ENCODE results near the gene RASA4B.

DNA sequence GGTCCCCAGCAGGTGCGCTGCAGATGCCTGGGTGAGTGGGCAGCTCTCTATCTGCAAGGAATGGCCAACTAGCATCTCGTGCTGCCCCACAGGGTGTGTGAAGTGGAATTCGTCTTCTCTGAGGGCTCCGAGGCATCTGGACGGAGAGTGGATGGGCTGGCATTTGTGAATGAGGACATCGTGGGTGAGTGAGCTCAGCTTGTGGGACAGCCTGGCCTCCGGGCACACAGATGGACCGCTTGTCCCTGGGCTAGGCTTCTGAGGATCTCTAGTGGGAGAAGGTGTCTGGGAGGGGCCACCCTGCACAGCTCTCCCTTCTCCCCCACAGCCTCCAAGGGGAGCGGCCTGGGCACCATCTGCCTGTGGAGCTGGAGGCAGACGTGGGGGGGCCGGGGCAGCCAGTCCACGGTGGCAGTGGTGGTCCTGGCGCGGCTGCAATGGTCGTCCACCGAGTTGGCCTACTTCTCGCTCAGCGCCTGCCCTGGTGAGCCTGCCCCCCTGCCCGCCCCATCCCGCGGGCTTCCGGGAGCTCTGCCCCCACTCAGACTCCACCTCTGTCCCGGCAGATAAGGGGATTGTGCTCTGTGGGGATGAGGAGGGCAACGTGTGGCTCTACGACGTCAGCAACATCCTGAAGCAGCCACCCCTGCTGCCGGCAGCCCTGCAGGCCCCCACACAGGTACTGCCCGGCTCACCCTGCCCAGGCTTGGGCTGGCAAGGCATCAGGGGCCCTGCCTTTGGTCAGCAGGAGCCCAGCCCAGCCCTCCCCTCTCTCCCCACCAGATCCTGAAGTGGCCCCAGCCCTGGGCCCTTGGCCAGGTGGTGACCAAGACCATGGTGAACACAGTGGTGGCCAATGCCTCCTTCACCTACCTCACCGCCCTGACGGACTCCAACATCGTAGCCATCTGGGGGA is 45.2 kb downstream of the RASA4B start:
- TF ChIP-seq, protein P1, sequence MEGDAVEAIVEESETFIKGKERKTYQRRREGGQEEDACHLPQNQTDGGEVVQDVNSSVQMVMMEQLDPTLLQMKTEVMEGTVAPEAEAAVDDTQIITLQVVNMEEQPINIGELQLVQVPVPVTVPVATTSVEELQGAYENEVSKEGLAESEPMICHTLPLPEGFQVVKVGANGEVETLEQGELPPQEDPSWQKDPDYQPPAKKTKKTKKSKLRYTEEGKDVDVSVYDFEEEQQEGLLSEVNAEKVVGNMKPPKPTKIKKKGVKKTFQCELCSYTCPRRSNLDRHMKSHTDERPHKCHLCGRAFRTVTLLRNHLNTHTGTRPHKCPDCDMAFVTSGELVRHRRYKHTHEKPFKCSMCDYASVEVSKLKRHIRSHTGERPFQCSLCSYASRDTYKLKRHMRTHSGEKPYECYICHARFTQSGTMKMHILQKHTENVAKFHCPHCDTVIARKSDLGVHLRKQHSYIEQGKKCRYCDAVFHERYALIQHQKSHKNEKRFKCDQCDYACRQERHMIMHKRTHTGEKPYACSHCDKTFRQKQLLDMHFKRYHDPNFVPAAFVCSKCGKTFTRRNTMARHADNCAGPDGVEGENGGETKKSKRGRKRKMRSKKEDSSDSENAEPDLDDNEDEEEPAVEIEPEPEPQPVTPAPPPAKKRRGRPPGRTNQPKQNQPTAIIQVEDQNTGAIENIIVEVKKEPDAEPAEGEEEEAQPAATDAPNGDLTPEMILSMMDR (IDR thresholded peaks at IDR 0.05): no peak
- no peak for TF ChIP-seq POLR2A (IDR thresholded peaks at IDR 0.05)

Measured in suprapubic skin (tissue), 3 donors.